Measurements from ENCODE around the gene BTAF1. TPM values are rescaled to one million over a fixed set of nuclear protein-coding genes. Genes with fewer than 3 reads are reported as not detected.
"Not testable (repeated sequence)": the region's sequence is repeated elsewhere in the genome, so short reads cannot be mapped to it uniquely, and the experiment has no call there.

BTAF1 gene
- total and polyA plus RNA-seq, 2 donors, result 15.0 to 49.9 TPM

DNA sequence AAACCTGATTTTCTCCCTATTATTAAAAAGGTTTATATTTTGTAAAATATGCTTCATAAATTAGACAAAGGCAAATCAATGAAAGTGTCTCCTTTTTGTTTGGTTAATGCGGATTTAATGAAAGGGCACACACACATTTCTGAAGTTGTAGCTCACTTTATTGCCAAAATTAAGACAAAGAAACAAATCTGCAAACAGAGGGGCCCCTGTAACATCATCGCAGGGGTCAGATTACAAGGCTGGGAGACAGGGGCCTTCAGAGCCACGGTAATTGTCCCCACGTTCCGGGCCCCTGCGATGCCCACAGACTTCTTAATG, 36.7 kb upstream of the BTAF1 start:
- no peaks in the 10 kb centered on the region for H3K9me3 ChIP-seq (ENCODE audit: control insufficient read depth in 2 of 2, insufficient read depth in 1 of 2, low read length in 1 of 2)
- H3K27ac ChIP-seq (ENCODE audit: low read depth in 1 of 2, low read length in 1 of 2), result no peak overlapping the region
- WGBS, result 24% methylated on average over 6 of the region's 6 CpGs
- peak overlapping the region; percentile 39 to 46 for H3K4me3 ChIP-seq (ENCODE audit: low read length in 2 of 2)
- DNase-seq (ENCODE audit: low read depth in 6 of 9, low spot score in 9 of 9), result no peak
- no peaks in the 10 kb centered on the region for H3K36me3 ChIP-seq (ENCODE audit: control insufficient read depth in 2 of 2, insufficient read depth in 2 of 2, low read length in 1 of 2)
- peaks cover 2 to 34% of the 10 kb centered on the region in 2 donors for H3K27me3 ChIP-seq (ENCODE audit: control insufficient read depth in 2 of 2, insufficient read depth in 1 of 2, low read length in 1 of 2)
- H3K4me1 ChIP-seq (ENCODE audit: control insufficient read depth in 2 of 2, insufficient read depth in 2 of 2, low read length in 2 of 2), result peaks cover 0 to 8% of the 10 kb centered on the region in 2 donors

- under 1% methylated on average over 59 of the region's 59 CpGs for WGBS
- Histone ChIP-seq H3K4me3 (ENCODE audit: low read length in 2 of 2) (peak overlapping the region; percentile 39 to 46), H3K9me3 (ENCODE audit: control insufficient read depth in 2 of 2, insufficient read depth in 1 of 2, low read length in 1 of 2) (no peaks in the 10 kb centered on the region), H3K27ac (ENCODE audit: low read depth in 1 of 2, low read length in 1 of 2) (no peak overlapping the region), H3K36me3 (ENCODE audit: control insufficient read depth in 2 of 2, insufficient read depth in 2 of 2, low read length in 1 of 2) (no peaks in the 10 kb centered on the region), H3K27me3 (ENCODE audit: control insufficient read depth in 2 of 2, insufficient read depth in 1 of 2, low read length in 1 of 2) (peaks cover 2 to 34% of the 10 kb centered on the region in 2 donors), H3K4me1 (ENCODE audit: control insufficient read depth in 2 of 2, insufficient read depth in 2 of 2, low read length in 2 of 2) (peaks cover 0 to 8% of the 10 kb centered on the region in 2 donors)
- DNase-seq (ENCODE audit: low read depth in 6 of 9, low spot score in 9 of 9), result peak in 2 of 9 donors; percentile 12 to 38
These were observed 36.1 kb upstream of the BTAF1 start for GRCh38 chr10:91887272-91888076.

DNA sequence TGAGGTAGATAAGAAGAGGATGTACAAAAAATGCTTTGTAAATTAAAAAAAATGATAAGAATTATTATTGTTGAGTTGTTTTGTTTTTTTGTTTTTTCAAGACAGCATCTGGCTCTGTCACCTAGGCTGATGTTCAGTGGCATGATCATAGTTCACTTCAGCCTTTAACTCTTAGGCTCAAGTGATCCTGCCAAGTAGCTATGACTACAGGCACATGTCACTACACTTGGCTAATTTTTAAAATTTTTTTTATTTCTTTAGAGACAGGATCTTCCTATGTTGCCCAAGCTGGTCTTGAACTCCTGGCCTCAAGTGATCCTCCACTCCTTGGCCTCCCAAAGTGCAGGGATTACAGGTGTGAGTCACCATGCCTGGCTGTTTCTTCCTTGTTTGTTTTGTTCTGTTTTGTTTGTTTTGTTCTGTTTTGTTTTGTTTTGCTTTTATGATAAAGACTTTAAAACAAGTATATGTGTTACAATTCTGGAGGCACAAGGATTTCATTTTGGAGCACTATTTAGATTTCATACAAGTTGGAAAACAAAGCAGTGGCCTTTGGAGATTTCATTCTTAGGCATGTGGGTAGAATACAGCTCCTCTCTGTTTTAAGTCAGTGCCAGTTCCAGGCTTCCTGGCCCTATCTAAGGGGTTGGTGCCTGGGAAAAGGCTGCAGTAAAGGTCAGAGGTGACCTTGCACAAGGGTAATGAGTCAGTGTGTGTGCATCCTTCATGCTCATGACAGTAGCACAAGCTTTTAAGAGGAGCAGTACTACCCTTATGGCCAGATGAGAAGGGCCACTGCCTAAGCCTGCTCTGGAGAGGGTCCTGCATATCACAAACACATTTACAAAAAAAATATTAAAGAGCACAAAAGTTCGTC, 32.2 kb upstream of the BTAF1 start:
- 98% methylated on average over 1 of the region's 1 CpG for WGBS

DNA sequence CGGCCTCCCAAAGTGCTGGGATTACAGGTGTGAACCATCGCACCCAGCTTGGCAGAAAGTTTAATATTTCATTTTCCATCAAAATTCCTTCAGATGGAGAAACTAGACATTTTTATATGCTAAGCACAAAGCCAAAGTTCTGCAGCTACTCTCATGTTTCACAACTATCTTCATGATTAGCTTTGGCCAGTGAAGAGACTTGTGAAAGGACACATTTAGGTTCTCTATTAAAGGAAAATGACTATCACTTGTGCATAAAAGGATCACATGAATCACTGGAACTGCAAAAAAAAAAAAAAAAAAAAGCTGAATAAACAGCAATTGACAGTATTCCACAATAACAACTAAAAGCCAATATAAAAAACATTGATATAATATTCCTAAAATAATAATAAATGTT, 30.5 kb upstream of the BTAF1 start:
- 94% methylated on average over 2 of the region's 2 CpGs for WGBS
- Histone ChIP-seq H3K36me3 (ENCODE audit: control insufficient read depth in 2 of 2, insufficient read depth in 2 of 2, low read length in 1 of 2) (no peaks in the 10 kb centered on the region), H3K9me3 (ENCODE audit: control insufficient read depth in 2 of 2, insufficient read depth in 1 of 2, low read length in 1 of 2) (no peaks in the 10 kb centered on the region), H3K4me3 (ENCODE audit: low read length in 2 of 2) (no peak overlapping the region), H3K4me1 (ENCODE audit: control insufficient read depth in 2 of 2, insufficient read depth in 2 of 2, low read length in 2 of 2) (no peaks in the 10 kb centered on the region), H3K27me3 (ENCODE audit: control insufficient read depth in 2 of 2, insufficient read depth in 1 of 2, low read length in 1 of 2) (peaks cover 0 to 5% of the 10 kb centered on the region in 2 donors), H3K27ac (ENCODE audit: low read depth in 1 of 2, low read length in 1 of 2) (no peak overlapping the region)
- no peak for DNase-seq (ENCODE audit: low read depth in 6 of 9, low spot score in 9 of 9)

More for the DNA sequence above, 32.2 kb upstream of the BTAF1 start:
- Histone ChIP-seq H3K4me3 (ENCODE audit: low read length in 2 of 2) (no peak overlapping the region), H3K36me3 (ENCODE audit: control insufficient read depth in 2 of 2, insufficient read depth in 2 of 2, low read length in 1 of 2) (no peaks in the 10 kb centered on the region), H3K9me3 (ENCODE audit: control insufficient read depth in 2 of 2, insufficient read depth in 1 of 2, low read length in 1 of 2) (no peaks in the 10 kb centered on the region), H3K4me1 (ENCODE audit: control insufficient read depth in 2 of 2, insufficient read depth in 2 of 2, low read length in 2 of 2) (peaks cover 0 to 8% of the 10 kb centered on the region in 2 donors), H3K27me3 (ENCODE audit: control insufficient read depth in 2 of 2, insufficient read depth in 1 of 2, low read length in 1 of 2) (peaks cover 0 to 17% of the 10 kb centered on the region in 2 donors), H3K27ac (ENCODE audit: low read depth in 1 of 2, low read length in 1 of 2) (no peak overlapping the region)
- DNase-seq (ENCODE audit: low read depth in 6 of 9, low spot score in 9 of 9), result no peak

- not testable (repeated sequence) for H3K27ac ChIP-seq (ENCODE audit: low read depth in 1 of 2, low read length in 1 of 2); H3K4me3 ChIP-seq (ENCODE audit: low read length in 2 of 2); DNase-seq (ENCODE audit: low read depth in 6 of 9, low spot score in 9 of 9); H3K4me1 ChIP-seq (ENCODE audit: control insufficient read depth in 2 of 2, insufficient read depth in 2 of 2, low read length in 2 of 2); H3K36me3 ChIP-seq (ENCODE audit: control insufficient read depth in 2 of 2, insufficient read depth in 2 of 2, low read length in 1 of 2); H3K9me3 ChIP-seq (ENCODE audit: control insufficient read depth in 2 of 2, insufficient read depth in 1 of 2, low read length in 1 of 2); H3K27me3 ChIP-seq (ENCODE audit: control insufficient read depth in 2 of 2, insufficient read depth in 1 of 2, low read length in 1 of 2)
- WGBS, result 94% methylated on average over 14 of the region's 14 CpGs
These were observed 29.3 kb upstream of the BTAF1 start for GRCh38 chr10:91894261-91894685.

DNA sequence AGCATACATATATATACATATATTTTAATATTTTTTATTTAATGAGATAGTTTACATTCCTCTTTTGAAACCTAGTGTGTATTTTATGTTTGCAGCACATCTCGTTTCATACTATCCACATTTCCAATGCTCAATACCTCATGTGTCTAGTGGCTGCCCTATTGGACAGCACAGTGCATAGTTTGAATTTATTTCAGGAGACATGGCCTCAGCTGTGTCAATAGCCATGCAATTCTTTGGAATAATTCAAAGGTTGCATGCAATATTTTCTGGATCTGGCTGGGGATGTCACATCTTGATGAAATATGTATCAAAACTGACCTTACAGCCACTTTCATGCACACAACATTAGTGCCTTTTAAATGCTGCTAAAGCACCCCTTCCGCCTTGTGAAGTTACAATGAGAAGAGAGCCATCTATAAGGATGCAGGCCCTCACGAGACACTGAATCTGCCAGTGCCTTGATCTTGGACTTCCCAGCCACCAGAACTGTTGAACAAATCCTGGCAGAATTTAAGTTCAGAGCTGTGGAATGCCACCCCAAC, 27.3 kb upstream of the BTAF1 start:
- no peaks in the 10 kb centered on the region for H3K27me3 ChIP-seq (ENCODE audit: control insufficient read depth in 2 of 2, insufficient read depth in 1 of 2, low read length in 1 of 2)
- no peaks in the 10 kb centered on the region for H3K9me3 ChIP-seq (ENCODE audit: control insufficient read depth in 2 of 2, insufficient read depth in 1 of 2, low read length in 1 of 2)
- no peaks in the 10 kb centered on the region for H3K4me1 ChIP-seq (ENCODE audit: control insufficient read depth in 2 of 2, insufficient read depth in 2 of 2, low read length in 2 of 2)
- no peaks in the 10 kb centered on the region for H3K36me3 ChIP-seq (ENCODE audit: control insufficient read depth in 2 of 2, insufficient read depth in 2 of 2, low read length in 1 of 2)
- no peak overlapping the region for H3K4me3 ChIP-seq (ENCODE audit: low read length in 2 of 2)
- H3K27ac ChIP-seq (ENCODE audit: low read depth in 1 of 2, low read length in 1 of 2), result no peak overlapping the region
- DNase-seq (ENCODE audit: low read depth in 6 of 9, low spot score in 9 of 9), result no peak
- WGBS, result over 99% methylated on average over 3 of the region's 3 CpGs

- Histone ChIP-seq H3K36me3 (ENCODE audit: control insufficient read depth in 2 of 2, insufficient read depth in 2 of 2, low read length in 1 of 2) (no peaks in the 10 kb centered on the region), H3K4me1 (ENCODE audit: control insufficient read depth in 2 of 2, insufficient read depth in 2 of 2, low read length in 2 of 2) (no peaks in the 10 kb centered on the region), H3K27me3 (ENCODE audit: control insufficient read depth in 2 of 2, insufficient read depth in 1 of 2, low read length in 1 of 2) (no peaks in the 10 kb centered on the region), H3K27ac (ENCODE audit: low read depth in 1 of 2, low read length in 1 of 2) (no peak overlapping the region), H3K4me3 (ENCODE audit: low read length in 2 of 2) (no peak overlapping the region), H3K9me3 (ENCODE audit: control insufficient read depth in 2 of 2, insufficient read depth in 1 of 2, low read length in 1 of 2) (no peaks in the 10 kb centered on the region)
- WGBS, result 81% methylated on average over 8 of the region's 8 CpGs
- no peak for DNase-seq (ENCODE audit: low read depth in 6 of 9, low spot score in 9 of 9)
These were observed 26.1 kb upstream of the BTAF1 start for GRCh38 chr10:91897421-91897820.

- WGBS, result 24% methylated on average over 2 of the region's 2 CpGs
- Histone ChIP-seq H3K27ac (ENCODE audit: low read depth in 1 of 2, low read length in 1 of 2) (peak overlapping the region; percentile 35 to 73), H3K4me3 (ENCODE audit: low read length in 2 of 2) (no peak overlapping the region), H3K27me3 (ENCODE audit: control insufficient read depth in 2 of 2, insufficient read depth in 1 of 2, low read length in 1 of 2) (no peaks in the 10 kb centered on the region), H3K4me1 (ENCODE audit: control insufficient read depth in 2 of 2, insufficient read depth in 2 of 2, low read length in 2 of 2) (peaks cover 0 to under 1% of the 10 kb centered on the region in 2 donors), H3K9me3 (ENCODE audit: control insufficient read depth in 2 of 2, insufficient read depth in 1 of 2, low read length in 1 of 2) (no peaks in the 10 kb centered on the region), H3K36me3 (ENCODE audit: control insufficient read depth in 2 of 2, insufficient read depth in 2 of 2, low read length in 1 of 2) (no peaks in the 10 kb centered on the region)
- DNase-seq (ENCODE audit: low read depth in 6 of 9, low spot score in 9 of 9), result peak in 1 of 9 donors; percentile 37
These were observed 21.5 kb upstream of the BTAF1 start for GRCh38 chr10:91901784-91902677.
